ENCODE measurements around the gene ZC3H4. TPM values are rescaled to one million over a fixed set of nuclear protein-coding genes. Genes with fewer than 3 reads are reported as not detected.

Gene ZC3H4
- total and polyA plus RNA-seq, 10 of the 15 experiments (the other 5 are each of a cell fraction or from before 2014, with no cell fraction given): 5.1 to 86.3 (median 15.5) TPM

GRCh38 chr19:47111006-47111621 lies 2.5 kb downstream of the ZC3H4 start:
- Histone ChIP-seq H3K27me3 (replicated peaks in 1 of 2; ENCODE audit: control insufficient read depth in 2 of 2, insufficient read depth in 2 of 2, low read length in 1 of 2) (no peaks in the 10 kb centered on the region), H3K79me2 (ENCODE audit: control insufficient read depth, insufficient read depth, low read length) (peaks cover 67% of the 10 kb centered on the region), H2AFZ (ENCODE audit: control insufficient read depth, low read depth, low read length) (no peak overlapping the region), H3K36me3 (ENCODE audit: control insufficient read depth in 2 of 2, insufficient read depth in 2 of 2, low read length in 1 of 2) (no peaks in the 10 kb centered on the region; a peak in 1 of 4 replicates), H3K4me1 (ENCODE audit: control insufficient read depth, insufficient read depth, low read length) (peaks cover 11% of the 10 kb centered on the region), H3K9me3 (replicated peaks; ENCODE audit: control insufficient read depth, insufficient read depth, low read length) (no peaks in the 10 kb centered on the region), H3K9ac (ENCODE audit: control insufficient read depth, insufficient read depth, low read length) (peak overlapping the region; percentile 100), H3K4me2 (ENCODE audit: control insufficient read depth, insufficient read depth) (peak overlapping the region; percentile 77), H4K20me1 (ENCODE audit: control insufficient read depth, insufficient read depth) (no peaks in the 10 kb centered on the region), H3K27ac (ENCODE audit: control insufficient read depth, insufficient read depth) (peak overlapping the region; percentile 99), H3K4me3 (peak overlapping the region; percentile 98)
- DNase-seq (ENCODE audit: low read depth, low spot score) (no peak), ATAC-seq (no peak), FAIRE-seq (no peak)
- WGBS (ENCODE audit: insufficient coverage, insufficient replicate concordance, low lambda C conversion rate, missing lambda C conversion rate): under 1% methylated on average over 31 of the region's 35 CpGs
- CTCF ChIA-PET: interaction anchor here (0.7 kb wide), 1 partner anchor 13 kb away, joined by 3 read pairs; no protein-coding TSS in a partner anchor
- RAD21 ChIA-PET (ENCODE audit: unreplicated experiment): no interaction called here
- POLR2A ChIA-PET: interaction anchor here (1.2 to 1.4 kb wide), 2 partner anchors 20 to 115 kb away, joined by 3 to 7 read pairs; partner anchors contain the start of gene SAE1
- TSS peak; percentile 57 for BruUV-seq (replicated peaks)
- SMC1A ChIA-PET (ENCODE audit: uncharacterized antibody, unreplicated experiment): interaction anchor here (0.7 to 1.3 kb wide), 2 partner anchors 64 to 100 kb away, joined by 3 to 4 read pairs; no protein-coding TSS in a partner anchor
- intact Hi-C loops (cut with micrococcal nuclease; ENCODE audit: unreplicated experiment) (loop anchor here (10.0 kb wide), 1 partner anchor 256 kb away; the partner anchor contains the start of gene AP2S1), in situ Hi-C loops (cut with MboI) (no loop called here)
- TF ChIP-seq SUZ12 (IDR thresholded peaks at IDR 0.05; ENCODE audit: unreplicated experiment) (no peak), POLR2AphosphoS5 (IDR thresholded peaks at IDR 0.05; ENCODE audit: low read length) (peak; percentile 68), EP300 (IDR thresholded peaks at IDR 0.05; ENCODE audit: borderline replicate concordance in 1 of 2, control insufficient read depth in 1 of 2, low read depth in 2 of 2, low read length in 2 of 2) (no peak), BACH1 (IDR thresholded peaks at IDR 0.05; ENCODE audit: borderline replicate concordance) (0 out of 2 replicates have a peak, but pooled peaks have one; percentile 31), ATF3 (IDR thresholded peaks at IDR 0.05; ENCODE audit: borderline replicate concordance, extremely low read depth, low read depth, low read length) (no peak), ZNF217 (IDR thresholded peaks at IDR 0.05) (no peak), SP1 (IDR thresholded peaks at IDR 0.05; ENCODE audit: low read depth, low read length) (no peak), HDGF (IDR thresholded peaks at IDR 0.05) (peak; percentile 70; the same call in 1 of the 2 replicates), MTA2 (IDR thresholded peaks at IDR 0.05; ENCODE audit: low read depth) (no peak; the same call in 1 of the 2 replicates), HSF1 (IDR thresholded peaks at IDR 0.05; ENCODE audit: low read depth, low read length) (no peak), CEBPZ (IDR thresholded peaks at IDR 0.05; ENCODE audit: low read depth, low read length) (no peak), GATAD2B (conservative IDR thresholded peaks at IDR 0.05; ENCODE audit: low read depth) (peak; percentile 45; the same call in 1 of the 2 replicates), ELK1 (IDR thresholded peaks at IDR 0.05; ENCODE audit: low read depth, low read length) (no peak), YBX1 (IDR thresholded peaks at IDR 0.05) (no peak), PBX3 (IDR thresholded peaks at IDR 0.05; ENCODE audit: insufficient replicate concordance, low read depth, low read length) (no peak)

Measured in GM12878 (cell line).